HG03039 (cell line): ENCODE measurements around the gene CTDP1.
"Not testable (repeated sequence)": the region's sequence is repeated elsewhere in the genome, so short reads cannot be mapped to it uniquely, and the experiment has no call there.

Experiments used
- ATAC-seq: cut with Tn5 transposase; IDR thresholded peaks from one replicate; pipeline ENCODE4 v1.9.1; 2021; ENCODE audit warnings: mild to moderate bottlenecking, moderate library complexity; ENCODE audit not compliant: unreplicated experiment

The CTDP1 gene

DNA sequence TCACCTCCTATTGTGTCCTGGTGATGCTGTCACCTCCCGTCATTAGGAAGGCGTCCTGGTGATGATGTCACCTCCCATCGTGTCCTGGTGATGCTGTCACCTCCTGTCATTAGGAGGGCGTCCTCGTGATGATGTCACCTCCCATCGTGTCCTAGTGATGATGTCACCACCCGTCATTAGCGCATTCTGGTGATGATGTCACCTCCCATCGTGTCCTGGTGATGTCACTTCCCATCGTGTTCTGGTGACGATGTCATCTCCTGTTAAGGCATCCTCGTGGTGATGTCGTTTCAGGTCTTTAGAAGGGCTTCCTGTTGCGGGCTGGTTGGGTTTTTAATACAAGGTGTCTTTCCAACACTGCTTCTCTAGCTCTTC lies 40.7 kb downstream of the CTDP1 start:
- ATAC-seq, result no peak

DNA sequence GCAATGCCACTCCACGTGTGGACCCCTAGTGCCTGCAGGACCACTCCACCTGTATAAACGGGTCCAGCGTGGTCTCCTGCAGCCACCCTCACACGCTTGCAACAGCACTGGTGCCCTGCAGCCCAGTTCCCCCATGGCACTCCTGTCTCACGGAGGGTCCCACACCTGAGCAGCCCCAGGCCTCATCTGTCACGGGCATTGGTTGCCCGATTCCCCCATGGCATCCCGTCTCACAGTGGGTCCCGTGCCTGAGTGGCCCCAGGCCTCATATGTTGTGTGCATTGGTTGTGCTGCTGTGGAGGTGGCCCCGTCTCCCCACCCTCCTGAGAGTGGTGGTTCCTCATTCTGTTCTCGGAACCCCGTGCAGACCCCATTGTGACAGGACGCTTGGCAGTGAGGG lies 43.4 kb downstream of the CTDP1 start:
- no peak for ATAC-seq

DNA sequence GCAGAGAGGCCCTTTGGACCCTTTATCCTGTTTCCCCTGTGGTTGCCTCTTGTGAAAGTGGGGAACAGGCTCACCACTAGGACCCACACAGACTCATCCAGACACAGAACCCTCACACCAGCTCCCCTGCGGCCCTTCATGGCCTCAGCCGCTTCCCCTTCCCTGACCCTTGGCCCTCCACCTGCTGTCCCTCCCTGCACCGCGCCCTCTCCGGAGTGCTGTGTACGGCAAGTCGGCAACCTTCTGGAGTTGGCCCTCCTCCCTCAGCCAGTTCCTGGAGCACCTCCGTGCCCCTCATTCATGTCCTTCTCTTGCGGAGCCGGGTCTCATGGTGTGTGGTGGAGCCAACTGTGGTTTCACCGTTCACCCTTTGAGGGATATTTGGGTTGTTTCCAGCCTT lies 44.0 kb downstream of the CTDP1 start:
- no peak for ATAC-seq

DNA sequence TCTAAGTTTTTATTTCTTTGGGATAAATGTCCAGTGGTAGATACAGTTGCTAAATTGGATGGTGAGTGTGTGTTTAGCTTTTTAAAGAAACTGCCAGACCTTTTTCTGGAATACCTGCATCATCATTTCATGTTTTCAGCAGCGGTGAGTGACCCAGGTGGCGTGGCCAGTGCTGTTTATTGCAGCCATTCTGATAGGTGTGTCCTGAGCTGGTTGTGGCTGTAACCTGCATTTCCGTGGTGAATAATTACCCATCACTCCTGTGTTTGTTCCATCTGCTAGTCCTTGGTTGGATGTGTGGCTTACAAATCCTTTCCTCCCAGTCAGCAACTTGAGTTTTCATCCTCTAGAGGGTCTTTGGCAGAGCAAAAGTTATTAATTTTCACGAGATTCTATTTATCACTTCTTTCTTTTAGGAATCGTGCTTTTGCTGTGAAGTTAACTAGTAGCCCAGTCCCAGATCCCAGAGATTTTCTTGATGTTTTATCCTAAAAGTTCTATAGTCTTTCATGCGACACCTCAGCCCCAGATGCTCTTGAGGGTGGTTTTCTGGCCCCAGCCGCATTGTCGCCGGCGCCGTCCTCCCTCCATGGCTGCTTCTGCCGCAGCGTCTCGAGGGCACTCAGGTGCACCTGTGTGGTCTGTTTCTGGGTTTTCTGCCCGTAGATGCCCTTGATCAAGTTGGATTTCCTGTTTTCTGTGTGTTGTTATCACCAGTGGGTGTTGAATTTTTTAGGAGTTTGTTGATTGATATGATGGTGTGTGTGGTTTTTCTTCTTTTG lies 44.9 kb downstream of the CTDP1 start:
- no peak for ATAC-seq

DNA sequence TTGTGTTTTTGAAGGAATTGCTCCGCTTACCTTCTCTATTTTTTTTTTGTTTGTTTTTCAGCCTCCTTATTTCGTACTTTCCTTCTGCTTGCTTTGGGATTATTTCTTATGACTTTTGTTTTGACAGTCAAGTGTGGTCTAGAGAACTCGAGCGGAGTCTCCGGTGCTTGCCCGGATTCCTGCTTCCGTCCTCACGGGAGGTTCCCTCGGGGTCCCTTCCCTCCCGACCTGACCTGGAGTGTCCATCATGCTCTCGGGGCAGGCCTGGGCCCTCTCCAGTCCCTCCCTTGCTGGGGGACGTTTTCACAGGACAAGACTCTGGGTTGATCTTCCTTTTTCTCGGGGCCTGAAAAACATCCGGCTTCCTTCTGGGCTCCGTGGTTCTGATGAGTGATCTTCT lies 45.9 kb downstream of the CTDP1 start:
- ATAC-seq, result no peak

DNA sequence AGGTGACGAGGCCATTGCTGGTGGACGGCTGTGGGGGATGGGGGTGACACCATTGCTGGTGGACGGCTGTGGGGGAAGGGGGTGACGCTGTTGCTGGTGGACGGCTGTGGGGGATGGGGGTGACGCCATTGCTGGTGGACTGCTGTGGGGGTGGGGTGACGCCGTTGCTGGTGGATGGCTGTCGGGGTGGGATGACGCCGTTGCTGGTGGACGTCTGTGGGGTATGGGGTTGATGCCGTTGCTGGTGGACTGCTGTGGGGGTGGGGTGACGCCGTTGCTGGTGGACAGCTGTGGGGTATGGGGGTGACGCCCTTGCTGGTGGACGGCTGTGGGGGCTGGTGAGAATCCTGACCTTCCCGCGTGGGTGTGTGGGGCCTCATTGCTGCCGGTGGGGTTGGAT lies 47.1 kb downstream of the CTDP1 start:
- ATAC-seq, result no peak

DNA sequence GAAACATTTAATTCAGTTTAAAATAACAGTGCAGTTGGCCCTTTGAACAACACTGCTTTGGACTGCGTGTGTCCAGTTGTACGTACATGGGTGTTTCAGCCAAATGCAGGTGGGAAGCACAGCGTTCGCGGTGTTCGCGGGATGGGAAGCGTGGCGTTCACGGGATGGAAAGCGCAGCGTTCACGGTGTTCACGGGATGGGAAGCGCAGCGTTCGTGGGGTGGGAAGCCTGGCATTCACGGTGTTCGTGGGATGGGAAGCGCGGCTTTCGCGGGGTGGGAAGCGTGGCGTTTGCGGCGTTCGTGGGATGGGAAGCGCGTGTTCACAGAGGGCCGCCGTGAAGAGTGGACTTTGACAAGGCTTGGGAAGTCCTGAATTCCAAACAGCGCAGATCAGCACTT lies 47.6 kb downstream of the CTDP1 start:
- no peak for ATAC-seq

DNA sequence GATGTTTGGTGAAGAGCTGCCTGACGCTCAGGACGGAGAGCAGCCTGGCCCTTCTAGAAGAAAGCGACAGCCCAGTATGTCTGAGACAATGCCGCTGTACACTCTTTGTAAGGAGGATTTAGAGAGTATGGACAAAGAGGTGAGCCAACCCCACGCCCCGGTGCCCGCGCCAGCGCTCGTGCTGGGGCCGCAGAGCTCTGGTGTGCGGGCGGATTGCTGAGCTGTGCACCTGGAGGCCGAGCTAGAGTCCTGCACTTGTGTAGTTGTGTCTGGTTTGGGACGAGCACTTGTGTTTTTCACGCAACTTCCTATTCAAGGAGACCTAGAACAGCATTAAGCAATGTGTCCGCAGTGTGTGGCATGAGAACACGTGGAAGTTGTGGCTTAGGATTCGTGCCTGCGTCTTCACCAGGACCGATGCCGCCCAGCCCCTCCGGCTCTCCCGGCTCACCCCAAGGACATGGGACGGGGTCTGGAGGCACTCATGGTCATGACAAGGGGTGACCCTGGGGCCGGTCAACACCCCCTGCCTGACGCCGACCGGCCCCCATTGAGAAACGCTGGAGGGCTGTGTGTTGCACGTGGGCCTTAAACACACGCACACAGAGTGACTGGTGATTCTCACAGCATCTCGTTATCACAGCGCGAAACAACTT lies 49.5 kb downstream of the CTDP1 start:
- no peak for ATAC-seq

DNA sequence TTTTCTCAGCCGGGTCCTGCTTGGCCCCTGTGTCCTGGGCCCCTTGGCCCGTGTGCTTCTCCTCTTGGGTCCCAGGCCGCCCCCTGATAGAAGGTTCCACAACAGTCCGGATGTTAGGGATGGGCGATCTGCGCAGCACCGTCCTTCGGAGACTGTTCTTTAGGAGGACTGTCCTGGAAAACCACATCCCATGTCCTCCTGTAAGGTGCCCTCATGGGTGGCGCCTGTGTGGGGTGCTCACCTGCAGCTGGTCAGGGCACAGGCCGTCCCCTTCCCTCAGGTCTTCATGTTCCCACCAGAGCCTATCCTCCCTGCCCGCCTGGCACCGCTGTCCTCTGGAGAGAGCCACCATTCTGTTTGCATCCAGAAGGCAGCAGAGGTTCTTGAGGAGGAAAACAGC lies 50.0 kb downstream of the CTDP1 start:
- no peak for ATAC-seq

DNA sequence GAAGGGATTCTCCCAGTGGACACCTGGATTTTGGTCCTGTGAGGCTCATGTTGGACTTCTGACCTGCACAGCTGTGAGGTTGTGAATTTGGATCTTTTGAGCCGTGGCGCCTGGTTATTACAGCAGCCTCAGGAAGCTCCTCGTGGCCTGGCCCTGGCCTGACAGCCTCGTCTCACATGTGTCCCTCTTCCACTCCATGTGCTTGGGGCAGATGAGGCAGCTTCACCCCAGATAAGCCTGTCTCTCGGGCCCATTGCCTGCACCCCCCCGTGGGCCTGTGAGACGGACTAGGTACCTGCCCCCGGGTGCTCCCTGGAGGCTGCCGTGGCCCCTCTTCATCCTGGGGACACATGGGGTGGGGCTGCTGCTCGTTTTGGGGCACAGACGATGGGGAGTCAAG lies 51.2 kb downstream of the CTDP1 start:
- no peak for ATAC-seq

DNA sequence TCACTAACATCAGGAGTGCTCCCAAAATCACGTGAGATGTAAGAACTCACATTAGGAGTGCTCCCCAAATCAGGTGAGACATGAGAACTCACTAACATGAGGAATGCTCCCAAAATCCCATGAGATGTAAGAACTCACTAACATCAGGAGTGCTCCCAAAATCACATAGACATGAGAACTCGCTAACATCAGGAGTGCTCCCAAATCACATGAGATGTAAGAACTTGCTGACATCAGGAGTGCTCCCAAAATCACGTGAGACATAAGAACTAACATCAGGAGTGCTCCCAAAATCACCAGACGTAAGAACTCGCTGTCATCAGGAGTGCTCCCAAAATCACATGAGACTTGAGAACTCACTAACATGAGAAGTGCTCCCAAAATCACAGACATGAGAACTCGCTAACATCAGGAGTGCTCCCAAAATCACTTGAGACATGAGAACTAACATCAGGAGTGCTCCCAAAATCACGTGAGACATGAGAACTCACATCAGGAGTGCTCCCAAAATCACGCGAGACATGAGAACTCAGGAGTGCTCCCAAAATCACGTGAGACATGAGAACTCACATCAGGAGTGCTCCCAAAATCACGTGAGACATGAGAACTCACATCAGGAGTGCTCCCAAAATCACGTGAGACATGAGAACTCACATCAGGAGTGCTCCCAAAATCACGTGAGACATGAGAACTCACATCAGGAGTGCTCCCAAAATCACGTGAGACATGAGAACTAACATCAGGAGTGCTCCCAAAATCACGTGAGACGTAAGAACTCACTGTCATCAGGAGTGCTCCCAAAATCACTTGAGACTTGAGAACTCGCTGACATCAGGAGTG lies 52.5 kb downstream of the CTDP1 start:
- not testable (repeated sequence) for ATAC-seq

DNA sequence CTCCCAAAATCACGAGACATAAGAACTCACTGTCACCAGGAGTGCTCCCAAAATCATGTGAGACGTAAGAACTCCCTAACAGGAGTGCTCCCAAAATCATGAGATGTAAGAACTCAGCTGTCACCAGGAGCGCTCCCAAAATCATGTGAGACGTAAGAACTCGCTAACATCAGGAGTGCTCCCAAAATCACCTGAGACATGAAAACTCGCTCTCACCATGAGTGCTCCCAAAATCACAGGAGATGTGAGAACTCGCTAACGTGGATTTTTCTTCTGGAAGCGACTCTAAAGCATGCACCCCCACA lies 53.1 kb downstream of the CTDP1 start:
- ATAC-seq, result no peak

DNA sequence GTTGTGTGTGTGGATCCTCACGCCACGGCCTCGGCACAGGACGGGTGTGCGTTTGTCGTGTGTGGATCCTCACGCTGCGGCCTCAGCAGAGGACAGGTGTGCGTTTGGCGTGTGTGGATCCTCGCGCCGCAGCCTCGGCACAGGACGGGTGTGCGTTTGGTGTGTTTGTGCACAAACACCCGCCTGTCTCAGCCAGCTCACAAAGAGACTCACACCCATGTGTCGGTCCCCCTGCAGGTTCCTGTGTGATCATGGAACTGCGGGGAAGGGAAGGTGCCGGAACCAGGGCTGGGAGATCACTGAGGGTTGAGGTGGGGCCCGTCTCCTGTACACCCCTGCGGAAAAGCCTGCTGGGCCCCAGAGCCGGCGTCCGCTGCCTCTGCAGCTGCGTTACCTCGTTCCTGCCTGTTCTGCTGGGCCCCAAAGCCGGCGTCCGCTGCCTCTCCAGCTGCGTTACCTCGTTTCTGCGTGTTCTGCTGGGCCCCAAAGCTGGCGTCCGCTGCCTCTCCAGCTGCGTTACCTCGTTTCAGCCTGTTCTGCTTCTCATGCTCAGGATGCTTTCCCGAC lies 53.6 kb downstream of the CTDP1 start:
- ATAC-seq, result no peak

DNA sequence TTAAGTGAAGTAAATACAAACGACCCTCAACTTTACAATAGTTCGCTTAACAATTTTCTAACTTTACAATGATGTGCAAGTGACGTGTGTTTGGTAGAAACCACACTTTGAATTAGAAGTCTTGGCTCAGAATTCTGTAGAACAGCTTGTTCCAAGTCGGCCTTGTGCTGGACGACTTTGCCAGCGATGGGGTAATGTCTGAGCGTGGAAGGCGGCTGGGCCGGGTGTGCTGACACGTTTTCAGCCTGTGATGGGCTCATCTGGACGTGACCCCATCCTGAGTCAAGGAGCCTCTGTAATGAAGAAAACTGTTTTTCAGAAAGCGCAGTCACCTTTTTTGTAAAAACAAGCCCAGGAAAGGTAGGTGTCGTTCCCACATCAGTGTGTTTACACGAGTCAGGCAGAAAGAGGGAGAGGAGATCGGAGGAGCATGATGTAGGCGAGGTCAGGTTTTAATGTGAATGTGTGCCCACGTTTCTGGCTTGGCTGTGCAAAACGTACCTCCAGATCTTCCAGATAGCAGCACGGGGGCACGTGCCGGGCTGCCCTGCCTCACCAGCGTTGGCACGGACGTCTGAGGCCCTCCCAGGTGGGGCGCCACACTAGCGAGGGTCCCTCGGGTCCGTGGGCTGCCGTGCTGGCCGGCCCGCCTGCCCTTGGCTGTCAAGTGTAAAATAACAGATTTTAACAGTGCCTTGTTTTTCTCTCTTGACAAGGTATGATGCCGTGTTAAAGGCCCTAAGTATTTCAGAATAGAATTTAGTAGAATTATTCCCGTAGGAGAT lies 54.6 kb downstream of the CTDP1 start:
- no peak for ATAC-seq

DNA sequence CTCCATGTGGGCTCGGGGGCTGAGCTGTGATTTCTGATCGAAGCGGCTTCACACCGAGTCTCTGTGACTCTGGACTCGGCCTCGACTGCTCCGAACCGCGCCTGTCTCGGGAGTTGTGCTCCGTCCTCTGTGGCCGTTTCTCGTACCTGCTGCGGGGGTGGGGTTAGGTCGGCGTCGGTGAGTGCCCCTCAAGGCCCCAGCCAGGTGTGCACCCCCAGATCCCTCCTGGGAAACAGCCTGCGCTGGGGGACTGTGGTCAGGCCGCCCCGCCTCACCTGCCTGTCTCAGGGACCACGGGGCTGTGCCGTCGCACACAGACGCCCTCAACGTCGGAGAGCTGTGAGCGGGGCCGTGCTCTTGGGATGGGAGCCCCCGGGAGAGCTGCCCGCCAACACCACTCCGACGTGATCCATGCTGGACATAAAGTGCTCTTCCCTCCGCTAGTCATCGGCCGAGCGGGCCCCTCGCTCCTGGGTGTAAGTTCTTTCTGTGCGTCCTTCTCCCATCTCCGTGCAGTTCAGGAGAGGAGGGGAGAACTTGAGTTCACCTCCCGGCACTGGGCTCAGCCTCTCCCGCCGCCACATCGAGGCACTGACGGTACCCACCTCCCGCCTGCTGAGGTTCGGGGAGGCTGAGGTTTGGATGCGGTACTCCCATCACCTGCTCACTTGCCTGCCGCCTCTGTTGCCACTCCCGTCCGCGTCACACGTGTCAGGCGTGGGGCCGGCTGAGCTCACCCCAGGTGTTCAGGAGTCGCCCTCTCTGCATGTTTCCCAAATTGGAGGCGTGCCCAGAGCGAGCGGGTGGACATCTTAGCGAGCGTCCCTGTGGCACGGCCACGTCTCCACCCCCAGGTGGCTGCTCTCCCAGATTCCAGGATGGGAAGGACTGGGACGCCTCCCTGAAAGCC lies 55.7 kb downstream of the CTDP1 start:
- no peak for ATAC-seq

DNA sequence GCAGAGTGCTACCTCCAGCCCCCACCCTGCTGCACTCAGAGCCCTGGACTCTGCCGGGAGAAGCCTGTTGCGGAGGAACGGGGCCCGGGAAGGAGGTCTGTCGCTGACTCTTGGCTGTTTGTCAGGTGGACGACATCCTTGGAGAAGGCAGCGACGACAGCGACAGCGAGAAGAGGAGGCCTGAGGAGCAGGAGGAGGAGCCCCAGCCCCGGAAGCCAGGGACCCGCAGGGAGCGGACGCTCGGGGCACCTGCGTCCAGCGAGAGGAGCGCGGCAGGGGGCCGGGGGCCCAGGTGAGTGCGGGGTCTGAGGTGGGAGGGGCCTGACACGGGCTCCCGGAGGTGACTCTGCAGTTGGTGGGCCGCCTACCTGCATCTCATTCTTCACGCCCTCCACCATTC lies 56.6 kb downstream of the CTDP1 start:
- no peak for ATAC-seq

DNA sequence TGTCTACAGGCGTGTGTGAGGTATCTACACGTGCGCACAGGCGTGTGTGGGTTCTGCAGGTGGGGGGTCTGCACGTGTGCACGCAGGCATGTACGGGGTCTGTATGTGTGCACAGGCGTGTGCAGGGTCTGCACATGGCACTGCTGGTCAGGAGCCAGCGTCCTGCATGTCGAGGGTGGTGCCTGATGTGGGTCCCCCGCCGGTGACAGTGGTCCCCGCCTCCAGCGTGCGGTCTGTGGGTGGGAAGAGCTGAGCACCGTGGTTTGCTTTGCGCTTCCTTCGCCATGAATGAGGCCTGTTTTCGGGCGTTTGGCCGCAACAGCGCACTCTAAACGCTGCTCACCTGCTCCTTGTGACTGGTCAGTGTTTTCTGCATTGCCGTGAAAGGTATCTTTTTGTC lies 57.2 kb downstream of the CTDP1 start:
- no peak for ATAC-seq

DNA sequence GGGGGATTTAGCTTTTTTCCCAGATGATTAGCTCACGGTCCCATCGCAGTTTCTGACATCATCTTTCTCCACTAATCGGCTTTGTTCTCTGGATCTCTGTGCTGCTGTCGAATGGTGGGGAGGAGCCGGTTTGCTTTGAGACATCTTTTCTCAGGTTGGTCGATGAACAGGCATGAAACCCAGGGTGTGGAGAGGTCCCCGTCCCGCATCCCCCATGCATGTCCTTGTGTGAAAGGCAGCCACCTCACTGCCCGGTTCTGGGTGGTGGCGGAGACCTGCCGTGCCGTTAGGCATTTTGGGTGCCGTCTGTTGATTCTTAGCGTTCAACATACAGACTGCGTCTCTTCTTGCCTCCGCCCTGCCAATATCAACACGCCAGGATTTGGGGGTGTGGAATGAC lies 57.8 kb downstream of the CTDP1 start:
- no peak for ATAC-seq

DNA sequence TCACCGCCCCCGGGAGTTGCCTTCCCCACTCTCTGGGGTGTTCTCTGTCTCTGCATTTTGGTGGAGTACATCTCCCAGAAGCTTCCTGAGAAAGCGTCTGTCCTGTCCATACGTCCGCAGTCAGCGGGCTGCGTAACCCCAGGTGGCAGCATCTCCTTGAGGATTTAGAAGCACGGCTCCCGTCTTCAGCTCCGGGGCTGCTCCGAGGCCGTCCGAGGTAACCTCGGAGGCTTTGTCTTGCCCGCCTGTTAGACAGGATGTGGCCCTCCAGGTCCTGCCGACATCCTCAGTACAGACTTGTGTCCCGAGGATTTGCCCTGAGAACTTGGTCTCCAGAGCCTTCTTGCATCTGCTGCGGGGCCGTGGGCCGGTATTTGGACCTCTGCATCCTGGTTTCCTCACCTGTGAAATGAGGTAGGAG lies 58.4 kb downstream of the CTDP1 start:
- no peak for ATAC-seq
